IPS DF 19.7 (cell line): ENCODE results near the gene CDH22.

Source experiments
- DNase-seq: peaks from one replicate; pipeline ENCODE4 v3.0.0-alpha.2; 2013; ENCODE audit warnings: low read depth, low spot score

The CDH22 gene

GRCh38 chr20:46308258-46309157 is at the start of gene CDH22:
CDH22 (minus strand) TSS chr20:46308498; CDS start chr20:46251294, 57,204 bp downstream.
- no peak for DNase-seq

GRCh38 chr20:46357030-46357514 is 48.8 kb upstream of the CDH22 start:
- no peak for DNase-seq

- no peak for DNase-seq
These were observed 48.1 kb upstream of the CDH22 start for GRCh38 chr20:46356195-46357029.

GRCh38 chr20:46355778-46356177 is 47.5 kb upstream of the CDH22 start:
- DNase-seq: no peak

GRCh38 chr20:46354920-46355654 is 46.8 kb upstream of the CDH22 start:
- no peak for DNase-seq

- no peak for DNase-seq
These were observed 45.9 kb upstream of the CDH22 start for GRCh38 chr20:46354207-46354555.

- DNase-seq: no peak
These were observed 45.4 kb upstream of the CDH22 start for GRCh38 chr20:46353500-46354206.

- DNase-seq: no peak
These were observed 44.2 kb upstream of the CDH22 start for GRCh38 chr20:46352370-46352938.

- DNase-seq: no peak
These were observed 43.2 kb upstream of the CDH22 start for GRCh38 chr20:46351357-46352058.

GRCh38 chr20:46350986-46351267 is 42.6 kb upstream of the CDH22 start:
- no peak for DNase-seq

GRCh38 chr20:46350201-46350985 is 42.1 kb upstream of the CDH22 start:
- no peak for DNase-seq

- DNase-seq: no peak
These were observed 41.4 kb upstream of the CDH22 start for GRCh38 chr20:46349742-46350056.

GRCh38 chr20:46349035-46349741 is 40.9 kb upstream of the CDH22 start:
- DNase-seq: no peak

- no peak for DNase-seq
These were observed 39.8 kb upstream of the CDH22 start for GRCh38 chr20:46347841-46348803.

- no peak for DNase-seq
These were observed 38.5 kb upstream of the CDH22 start for GRCh38 chr20:46346770-46347169.

GRCh38 chr20:46344488-46345162 is 36.3 kb upstream of the CDH22 start:
- DNase-seq: no peak

GRCh38 chr20:46343975-46344357 is 35.7 kb upstream of the CDH22 start:
- no peak for DNase-seq
